ENCODE results near the gene ABTB2.
"Not testable (repeated sequence)": the region's sequence is repeated elsewhere in the genome, so short reads cannot be mapped to it uniquely, and the experiment has no call there.

ABTB2 gene

GRCh38 chr11:34238533-34238932 lies 119.3 kb downstream of the ABTB2 start:
- no peak for DNase-seq (ENCODE audit: low spot score)

GRCh38 chr11:34236572-34236971 lies 121.2 kb downstream of the ABTB2 start:
- DNase-seq (ENCODE audit: low spot score) = no peak

GRCh38 chr11:34235591-34236071 lies 122.2 kb downstream of the ABTB2 start:
- no peak for DNase-seq (ENCODE audit: low spot score)

- DNase-seq (ENCODE audit: low spot score) = no peak
These were observed 122.6 kb downstream of the ABTB2 start for GRCh38 chr11:34235189-34235588.

GRCh38 chr11:34234086-34234740 lies 123.6 kb downstream of the ABTB2 start:
- DNase-seq (ENCODE audit: low spot score) = no peak

- no peak for DNase-seq (ENCODE audit: low spot score)
These were observed 124.6 kb downstream of the ABTB2 start for GRCh38 chr11:34233215-34233614.

- no peak for DNase-seq (ENCODE audit: low spot score)
These were observed 125.0 kb downstream of the ABTB2 start for GRCh38 chr11:34232807-34233206.

- DNase-seq (ENCODE audit: low spot score) = no peak
These were observed 131.6 kb downstream of the ABTB2 start for GRCh38 chr11:34226210-34226609.

GRCh38 chr11:34225091-34225490 lies 132.7 kb downstream of the ABTB2 start:
- no peak for DNase-seq (ENCODE audit: low spot score)

- no peak for DNase-seq (ENCODE audit: low spot score)
These were observed 133.3 kb downstream of the ABTB2 start for GRCh38 chr11:34224434-34224966.

- DNase-seq (ENCODE audit: low spot score) = no peak
These were observed 133.9 kb downstream of the ABTB2 start for GRCh38 chr11:34223907-34224306.

GRCh38 chr11:34223021-34223813 lies 134.6 kb downstream of the ABTB2 start:
- DNase-seq (ENCODE audit: low spot score) = no peak

- DNase-seq (ENCODE audit: low spot score) = no peak
These were observed 135.8 kb downstream of the ABTB2 start for GRCh38 chr11:34222030-34222429.

- DNase-seq (ENCODE audit: low spot score) = no peak
These were observed 137.9 kb downstream of the ABTB2 start for GRCh38 chr11:34219941-34220370.

- no peak for DNase-seq (ENCODE audit: low spot score)
These were observed 138.5 kb downstream of the ABTB2 start for GRCh38 chr11:34219279-34219678.

- not testable (repeated sequence) for DNase-seq (ENCODE audit: low spot score)
These were observed 139.1 kb downstream of the ABTB2 start for GRCh38 chr11:34218756-34219155.

- no peak for DNase-seq (ENCODE audit: low spot score)
These were observed 139.7 kb downstream of the ABTB2 start for GRCh38 chr11:34218067-34218466.

GRCh38 chr11:34216706-34217105 lies 141.1 kb downstream of the ABTB2 start:
- DNase-seq (ENCODE audit: low spot score) = no peak

GRCh38 chr11:34215806-34216453 lies 141.9 kb downstream of the ABTB2 start:
- no peak for DNase-seq (ENCODE audit: low spot score)

GRCh38 chr11:34214961-34215805 lies 142.6 kb downstream of the ABTB2 start:
- no peak for DNase-seq (ENCODE audit: low spot score)

- DNase-seq (ENCODE audit: low spot score) = no peak
These were observed 144.4 kb downstream of the ABTB2 start for GRCh38 chr11:34213366-34213765.

GRCh38 chr11:34212566-34212965 lies 145.2 kb downstream of the ABTB2 start:
- DNase-seq (ENCODE audit: low spot score) = no peak

All from hematopoietic multipotent progenitor cell treated with erythropoietin and hydrocortisone succinate and interleukin-3 and kit ligand, for 17 days (in vitro differentiated cells).